ENCODE data around the gene CLCA2. TPM values are rescaled to one million over a fixed set of nuclear protein-coding genes. Genes with fewer than 3 reads are reported as not detected.

CLCA2 gene
- polyA plus RNA-seq, 1 of the 3 experiments (the other 2 are of a cell fraction), result 0.02 TPM

GRCh38 chr1:86395751-86396497, 28.0 kb upstream of the CLCA2 start, which contains the start of gene ODF2L:
ODF2L (minus strand) TSS chr1:86396323; CDS start chr1:86387027, 9,296 bp downstream.
- Histone ChIP-seq H3K4me2 (peak within 1 kb of the TSS; percentile 84), H3K27ac (ENCODE audit: low read depth in 2 of 2, low read length in 1 of 2) (peak within 1 kb of the TSS; percentile 74 to 90), H3K4me3 (ENCODE audit: low read depth in 2 of 2, low read length in 1 of 2) (peak within 1 kb of the TSS; percentile 96 to 97), H3K9ac (peak within 1 kb of the TSS; percentile 82), H3K79me2 (ENCODE audit: insufficient read depth) (peaks cover 49% of the 10 kb centered on the region), H3F3A (replicated peaks; ENCODE audit: insufficient read depth) (peaks cover 16% of the 10 kb centered on the region), H3K36me3 (replicated peaks in 1 of 2; ENCODE audit: control insufficient read depth in 1 of 2, insufficient read depth in 2 of 2, low read length in 1 of 2) (peaks cover 0 to 8% of the 10 kb centered on the region in 2 experiments), H3K9me3 (no peaks in the 10 kb centered on the region), H4K20me1 (ENCODE audit: insufficient read depth) (no peaks in the 10 kb centered on the region), H3K27me3 (ENCODE audit: insufficient read depth) (no peaks in the 10 kb centered on the region), H3K4me1 (ENCODE audit: control insufficient read depth in 1 of 2, insufficient read depth in 2 of 2, low read depth in 1 of 2, low read length in 1 of 2) (peaks cover 0 to 6% of the 10 kb centered on the region in 2 experiments; a peak in 1 of 4 replicates), H3K9me2 (no peaks in the 10 kb centered on the region), H2AFZ (ENCODE audit: low read depth) (peak within 1 kb of the TSS; percentile 99)
- peak; percentile 88 for DNase-seq
- POLR2A ChIA-PET, result interaction anchor here (0.9 to 1.5 kb wide), 4 partner anchors 11 to 308 kb away, joined by 3 to 5 read pairs (median 4); partner anchors contain the start of genes CLCA2 and SH3GLB1
- CTCF ChIA-PET, result interaction anchor here (0.8 to 1.6 kb wide), 4 partner anchors 11 to 309 kb away, joined by 3 to 7 read pairs (median 6); no protein-coding TSS in a partner anchor
- under 1% methylated on average over 46 of the region's 56 CpGs for WGBS (ENCODE audit: low lambda C conversion rate)
- TF ChIP-seq RXRA (IDR thresholded peaks at IDR 0.05; ENCODE audit: borderline replicate concordance, low read depth) (no peak), CTCF (IDR thresholded peaks at IDR 0.05) (no peak), MAX (IDR thresholded peaks at IDR 0.05; ENCODE audit: low read depth) (peak; percentile 48), USF2 (IDR thresholded peaks at IDR 0.05; ENCODE audit: borderline replicate concordance, low read depth, low read length) (no peak), RFX5 (IDR thresholded peaks at IDR 0.05; ENCODE audit: low read length) (peak; percentile 77; the same call in 1 of the 2 replicates), MXI1 (IDR thresholded peaks at IDR 0.05; ENCODE audit: low read depth, low read length) (peak; percentile 82; the same call in 1 of the 2 replicates), SIN3A (IDR thresholded peaks at IDR 0.05; ENCODE audit: borderline replicate concordance, low read depth, low read length) (peak; percentile 76; the same call in 1 of the 2 replicates), TAF1 (IDR thresholded peaks at IDR 0.05; ENCODE audit: borderline replicate concordance, low read depth, low read length) (peak; percentile 54; the same call in 1 of the 2 replicates), TCF12 (IDR thresholded peaks at IDR 0.05) (no peak), FOSL2 (IDR thresholded peaks at IDR 0.05; ENCODE audit: borderline replicate concordance, low read depth) (no peak), YY1 (IDR thresholded peaks at IDR 0.05; ENCODE audit: low read depth) (peak; percentile 33; the same call in 1 of the 2 replicates), FOXJ3 (CRISPR knock-in tag; IDR thresholded peaks at IDR 0.05) (peak; percentile 25; the same call in 1 of the 2 replicates), POLR2AphosphoS5 (IDR thresholded peaks at IDR 0.05; ENCODE audit: low read depth, low read length) (peak; percentile 61), ELF1 (IDR thresholded peaks at IDR 0.05) (no peak; the same call in 1 of the 2 replicates)

Measured in SK-N-SH (cell line).